ENCODE measurements around the gene ZBTB17. TPM values are rescaled to one million over a fixed set of nuclear protein-coding genes. Genes with fewer than 3 reads are reported as not detected.
A peak's percentile ranks its signal among the peaks of the same experiment; 100 is the strongest.

Gene ZBTB17
- total and polyA plus RNA-seq, 9 of the 15 experiments (the other 6 are each of a cell fraction or from before 2014, with no cell fraction given) = 1.1 to 53.4 (median 29.6) TPM

DNA sequence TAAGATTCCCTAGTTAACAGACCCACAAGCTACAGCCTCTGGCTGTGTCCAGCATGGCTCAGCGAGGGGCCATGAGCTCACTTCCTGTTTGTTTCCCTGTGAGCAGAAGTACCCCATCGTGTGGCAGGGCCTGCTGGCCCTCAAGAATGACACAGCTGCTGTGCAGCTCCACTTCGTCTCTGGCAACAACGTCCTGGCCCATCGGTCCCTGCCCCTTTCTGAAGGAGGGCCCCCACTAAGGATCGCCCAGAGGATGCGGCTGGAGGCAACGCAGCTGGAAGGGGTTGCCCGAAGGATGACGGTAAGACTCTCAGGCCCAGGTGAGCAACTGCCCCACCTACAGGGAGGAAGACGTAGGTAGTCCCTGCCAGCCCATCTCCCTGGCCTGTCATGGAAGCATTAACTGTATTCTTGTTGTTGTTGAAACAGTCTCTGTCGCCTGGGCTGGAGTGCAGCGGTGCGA, 38.2 kb downstream of the ZBTB17 start (continued):
- TF ChIP-seq RAD21 (CRISPR knock-in tag; conservative IDR thresholded peaks at IDR 0.05 in 1 of 2, IDR thresholded peaks at IDR 0.05 in 1 of 2) (peak in 1 of 2 experiments; percentile 25; a peak in 1 of 4 replicates), SPI1 (IDR thresholded peaks at IDR 0.05; ENCODE audit: borderline replicate concordance, low read depth, low read length) (peak; percentile 60), CEBPG (CRISPR knock-in tag; IDR thresholded peaks at IDR 0.05) (0 out of 2 replicates have a peak, but pooled peaks have one; percentile 25), CEBPG (tag; conservative IDR thresholded peaks at IDR 0.05 in 1 of 2, IDR thresholded peaks at IDR 0.05 in 1 of 2) (no peak), RBM22 (IDR thresholded peaks at IDR 0.05; ENCODE audit: low read depth, low read length, poor library complexity, severe bottlenecking) (peak; percentile 71), POLR2AphosphoS5 (IDR thresholded peaks at IDR 0.05; ENCODE audit: control insufficient read depth, insufficient read depth, low read depth, low read length) (peak; percentile 32; the same call in 1 of the 2 replicates), GABPB1 (CRISPR knock-in tag; IDR thresholded peaks at IDR 0.05) (peak; percentile 65), POLR2G (IDR thresholded peaks at IDR 0.05; ENCODE audit: low read depth, low read length) (peak; percentile 61), CC2D1A (IDR thresholded peaks at IDR 0.05) (no peak)
- TF ChIP-seq, protein P1, sequence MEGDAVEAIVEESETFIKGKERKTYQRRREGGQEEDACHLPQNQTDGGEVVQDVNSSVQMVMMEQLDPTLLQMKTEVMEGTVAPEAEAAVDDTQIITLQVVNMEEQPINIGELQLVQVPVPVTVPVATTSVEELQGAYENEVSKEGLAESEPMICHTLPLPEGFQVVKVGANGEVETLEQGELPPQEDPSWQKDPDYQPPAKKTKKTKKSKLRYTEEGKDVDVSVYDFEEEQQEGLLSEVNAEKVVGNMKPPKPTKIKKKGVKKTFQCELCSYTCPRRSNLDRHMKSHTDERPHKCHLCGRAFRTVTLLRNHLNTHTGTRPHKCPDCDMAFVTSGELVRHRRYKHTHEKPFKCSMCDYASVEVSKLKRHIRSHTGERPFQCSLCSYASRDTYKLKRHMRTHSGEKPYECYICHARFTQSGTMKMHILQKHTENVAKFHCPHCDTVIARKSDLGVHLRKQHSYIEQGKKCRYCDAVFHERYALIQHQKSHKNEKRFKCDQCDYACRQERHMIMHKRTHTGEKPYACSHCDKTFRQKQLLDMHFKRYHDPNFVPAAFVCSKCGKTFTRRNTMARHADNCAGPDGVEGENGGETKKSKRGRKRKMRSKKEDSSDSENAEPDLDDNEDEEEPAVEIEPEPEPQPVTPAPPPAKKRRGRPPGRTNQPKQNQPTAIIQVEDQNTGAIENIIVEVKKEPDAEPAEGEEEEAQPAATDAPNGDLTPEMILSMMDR (IDR thresholded peaks at IDR 0.05 in 2 of 3, conservative IDR thresholded peaks at IDR 0.05 in 1 of 3; ENCODE audit: insufficient read depth in 2 of 3, low read depth in 1 of 3, low read length in 3 of 3) = peak in 1 of 3 experiments; percentile 25; a peak in 1 of 6 replicates
- TF ChIP-seq, protein P2, sequence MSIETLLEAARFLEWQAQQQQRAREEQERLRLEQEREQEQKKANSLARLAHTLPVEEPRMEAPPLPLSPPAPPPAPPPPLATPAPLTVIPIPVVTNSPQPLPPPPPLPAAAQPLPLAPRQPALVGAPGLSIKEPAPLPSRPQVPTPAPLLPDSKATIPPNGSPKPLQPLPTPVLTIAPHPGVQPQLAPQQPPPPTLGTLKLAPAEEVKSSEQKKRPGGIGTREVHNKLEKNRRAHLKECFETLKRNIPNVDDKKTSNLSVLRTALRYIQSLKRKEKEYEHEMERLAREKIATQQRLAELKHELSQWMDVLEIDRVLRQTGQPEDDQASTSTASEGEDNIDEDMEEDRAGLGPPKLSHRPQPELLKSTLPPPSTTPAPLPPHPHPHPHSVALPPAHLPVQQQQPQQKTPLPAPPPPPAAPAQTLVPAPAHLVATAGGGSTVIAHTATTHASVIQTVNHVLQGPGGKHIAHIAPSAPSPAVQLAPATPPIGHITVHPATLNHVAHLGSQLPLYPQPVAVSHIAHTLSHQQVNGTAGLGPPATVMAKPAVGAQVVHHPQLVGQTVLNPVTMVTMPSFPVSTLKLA (conservative IDR thresholded peaks at IDR 0.05) = no peak
- TF ChIP-seq, protein P3, sequence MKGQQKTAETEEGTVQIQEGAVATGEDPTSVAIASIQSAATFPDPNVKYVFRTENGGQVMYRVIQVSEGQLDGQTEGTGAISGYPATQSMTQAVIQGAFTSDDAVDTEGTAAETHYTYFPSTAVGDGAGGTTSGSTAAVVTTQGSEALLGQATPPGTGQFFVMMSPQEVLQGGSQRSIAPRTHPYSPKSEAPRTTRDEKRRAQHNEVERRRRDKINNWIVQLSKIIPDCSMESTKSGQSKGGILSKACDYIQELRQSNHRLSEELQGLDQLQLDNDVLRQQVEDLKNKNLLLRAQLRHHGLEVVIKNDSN (CRISPR knock-in tag; IDR thresholded peaks at IDR 0.05) = peak; percentile 21; the same call in 1 of the 2 replicates

Data from K562 (cell line).